C4-2B (cell line): ENCODE data around the gene FUOM.

Experiments
- CTCF ChIP-seq: fragments of 450-650 bp; conservative IDR thresholded peaks from 2 replicates; pipeline ENCODE4 v1.5.1; 2017; ENCODE audit warnings: mild to moderate bottlenecking
- ZFX ChIP-seq: fragments of 450-650 bp; IDR thresholded peaks from 2 replicates; pipeline ENCODE4 v1.6.1; 2017

DNA sequence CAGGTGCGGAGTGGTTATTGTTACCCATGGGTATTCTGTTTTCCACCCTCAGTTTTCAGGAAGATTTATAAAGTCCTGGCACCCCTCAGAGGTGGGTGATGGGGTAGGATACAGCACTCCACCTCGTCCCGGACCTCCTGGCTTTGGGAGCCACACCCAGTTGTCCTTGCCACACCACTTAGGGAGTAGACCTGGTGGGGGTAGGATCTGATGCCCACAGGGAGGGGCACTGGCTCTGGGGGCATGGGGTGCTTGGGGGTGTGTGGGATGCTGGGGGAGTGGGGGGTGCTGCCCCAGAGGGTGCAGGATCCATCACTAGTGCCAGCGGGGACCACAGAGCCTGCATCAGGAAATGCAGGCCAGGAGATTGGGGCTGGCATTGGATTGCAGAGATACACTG is 44.6 kb downstream of the FUOM start:
- no peak for TF ChIP-seq CTCF
- no peak for TF ChIP-seq ZFX
